HG02642 (cell line): ENCODE measurements around the gene ZFHX3.
"Not testable (repeated sequence)": the region's sequence is repeated elsewhere in the genome, so short reads cannot be mapped to it uniquely, and the experiment has no call there.

Experiments used
- ATAC-seq: cut with Tn5 transposase; IDR thresholded peaks from one replicate; pipeline ENCODE4 v1.9.1; 2021; ENCODE audit warnings: mild to moderate bottlenecking; ENCODE audit not compliant: unreplicated experiment, poor library complexity

ZFHX3 gene

GRCh38 chr16:73006026-73006425 lies 41.9 kb downstream of the ZFHX3 start:
- no peak for ATAC-seq

GRCh38 chr16:73002866-73003265 lies 45.1 kb downstream of the ZFHX3 start:
- no peak for ATAC-seq

- ATAC-seq = no peak
Observed at GRCh38 chr16:73000907-73001521, 46.9 kb downstream of the ZFHX3 start.

GRCh38 chr16:73000020-73000906 lies 47.7 kb downstream of the ZFHX3 start:
- no peak for ATAC-seq

- no peak for ATAC-seq
Observed at GRCh38 chr16:72999541-73000019, 48.3 kb downstream of the ZFHX3 start.

GRCh38 chr16:72997141-72997542 lies 50.8 kb downstream of the ZFHX3 start:
- ATAC-seq = no peak

- ATAC-seq = no peak
Observed at GRCh38 chr16:72996291-72997062, 51.5 kb downstream of the ZFHX3 start.

- ATAC-seq = not testable (repeated sequence)
Observed at GRCh38 chr16:72995882-72996270, 52.1 kb downstream of the ZFHX3 start.

- ATAC-seq = no peak
Observed at GRCh38 chr16:72995151-72995881, 52.6 kb downstream of the ZFHX3 start.

GRCh38 chr16:72992142-72992601 lies 55.8 kb downstream of the ZFHX3 start:
- no peak for ATAC-seq

GRCh38 chr16:72991644-72992043 lies 56.3 kb downstream of the ZFHX3 start:
- ATAC-seq = no peak

GRCh38 chr16:72991211-72991610 lies 56.7 kb downstream of the ZFHX3 start:
- no peak for ATAC-seq

- no peak for ATAC-seq
Observed at GRCh38 chr16:72990571-72990970, 57.4 kb downstream of the ZFHX3 start.

GRCh38 chr16:72989579-72990551 lies 58.1 kb downstream of the ZFHX3 start:
- ATAC-seq = peak; percentile 43

GRCh38 chr16:72989203-72989578 lies 58.7 kb downstream of the ZFHX3 start:
- ATAC-seq = not testable (repeated sequence)

- ATAC-seq = no peak
Observed at GRCh38 chr16:72988569-72988968, 59.4 kb downstream of the ZFHX3 start.

- ATAC-seq = no peak
Observed at GRCh38 chr16:72987480-72987901, 60.4 kb downstream of the ZFHX3 start.

GRCh38 chr16:72985995-72986394 lies 61.9 kb downstream of the ZFHX3 start:
- ATAC-seq = no peak
